ENCODE data around the gene LRRC8A. TPM values are rescaled to one million over a fixed set of nuclear protein-coding genes. Genes with fewer than 3 reads are reported as not detected.

The LRRC8A gene
- total RNA-seq, 1 experiment from 2014 or later, result 22.0 TPM

- TF ChIP-seq SP1 (IDR thresholded peaks at IDR 0.05; ENCODE audit: low read depth), result no peak
- no peak for TF ChIP-seq FOSL1 (IDR thresholded peaks at IDR 0.05; ENCODE audit: low read depth)
- TF ChIP-seq ATF3 (IDR thresholded peaks at IDR 0.05), result no peak
- no peak for TF ChIP-seq ZFX (IDR thresholded peaks at IDR 0.05)
- no peak for TF ChIP-seq JUND (IDR thresholded peaks at IDR 0.05)
- TF ChIP-seq YY1 (IDR thresholded peaks at IDR 0.05; ENCODE audit: extremely low read depth, insufficient replicate concordance, low read depth, low read length), result no peak
- no peak for TF ChIP-seq ZNF274 (IDR thresholded peaks at IDR 0.05; ENCODE audit: low read depth, low read length)
- no peak for TF ChIP-seq CEBPB (IDR thresholded peaks at IDR 0.05; ENCODE audit: low read depth)
- no peak for TF ChIP-seq RAD21 (IDR thresholded peaks at IDR 0.05; ENCODE audit: low read depth)
- Histone ChIP-seq H4K20me1 (ENCODE audit: insufficient read depth) (no peaks in the 10 kb centered on the region), H3K4me2 (ENCODE audit: low read length) (peak overlapping the region; percentile 95), H3K36me3 (ENCODE audit: control insufficient read depth in 1 of 2, insufficient read depth in 2 of 2, low read length in 2 of 2) (peaks cover 2 to 5% of the 10 kb centered on the region in 2 experiments; a peak in 1 of 4 replicates), H3K4me1 (ENCODE audit: control insufficient read depth in 1 of 2, insufficient read depth in 2 of 2, low read length in 2 of 2) (peaks cover 8 to 18% of the 10 kb centered on the region in 2 experiments; a peak in 2 of 4 replicates), H3K27me3 (ENCODE audit: insufficient read depth, low read length) (no peaks in the 10 kb centered on the region), H3K9me2 (ENCODE audit: insufficient read depth) (no peaks in the 10 kb centered on the region), H2AFZ (ENCODE audit: low read depth, low read length, poor library complexity, severe bottlenecking) (no peak overlapping the region), H3K9me3 (ENCODE audit: control insufficient read depth in 1 of 2, insufficient read depth in 1 of 2, low read depth in 1 of 2, low read length in 2 of 2) (no peaks in the 10 kb centered on the region), H3K9ac (ENCODE audit: low read length) (peak overlapping the region; percentile 100), H3K79me2 (ENCODE audit: insufficient read depth, low read length) (peaks cover 37% of the 10 kb centered on the region), H3K4me3 (replicated peaks in 1 of 2; ENCODE audit: low read depth in 1 of 2, low read length in 2 of 2) (peak overlapping the region; percentile 90 to 100), H3K27ac (ENCODE audit: low read depth, low read length) (peak overlapping the region; percentile 94)
- ChIA-PET POLR2A (no interaction called here), CTCF (no interaction called here), RAD21 (ENCODE audit: low non-redundant PET in 1 of 2, low total read pairs in 2 of 2, uncharacterized antibody in 2 of 2, unreplicated experiment in 2 of 2) (no interaction called here)
- peak; percentile 35 for ATAC-seq
- intact Hi-C loops (cut with micrococcal nuclease), result no loop called here
- TSS peak; percentile 82 for BruUV-seq (replicated peaks)
- DNase-seq (ENCODE audit: low read depth, low spot score), result no peak
These were observed 64.8 kb downstream of the LRRC8A start for GRCh38 chr9:128946571-128947276.

GRCh38 chr9:128947277-128947526, 65.3 kb downstream of the LRRC8A start:
- intact Hi-C loops (cut with micrococcal nuclease), result no loop called here
- no peak for DNase-seq (ENCODE audit: low read depth, low spot score)
- H3K27ac ChIP-seq (ENCODE audit: low read depth, low read length), result peak overlapping the region; percentile 94
- CTCF ChIA-PET, result interaction anchor here (1.2 kb wide), 1 partner anchor 223 kb away, joined by 3 read pairs; the partner anchor contains the start of gene ZDHHC12
- no peaks in the 10 kb centered on the region for H3K9me2 ChIP-seq (ENCODE audit: insufficient read depth)
- no TSS peak for BruUV-seq (replicated peaks)
- H2AFZ ChIP-seq (ENCODE audit: low read depth, low read length, poor library complexity, severe bottlenecking), result no peak overlapping the region
- POLR2A ChIA-PET, result no interaction called here
- H3K79me2 ChIP-seq (ENCODE audit: insufficient read depth, low read length), result peaks cover 37% of the 10 kb centered on the region
- RAD21 ChIA-PET (ENCODE audit: low non-redundant PET in 1 of 2, low total read pairs in 2 of 2, uncharacterized antibody in 2 of 2, unreplicated experiment in 2 of 2), result no interaction called here
- peak overlapping the region; percentile 90 to 100 for H3K4me3 ChIP-seq (replicated peaks in 1 of 2; ENCODE audit: low read depth in 1 of 2, low read length in 2 of 2)
- H3K27me3 ChIP-seq (ENCODE audit: insufficient read depth, low read length), result no peaks in the 10 kb centered on the region
- no peaks in the 10 kb centered on the region for H4K20me1 ChIP-seq (ENCODE audit: insufficient read depth)
- ATAC-seq, result no peak; the same call in 1 of the 2 replicates
- H3K4me1 ChIP-seq (ENCODE audit: control insufficient read depth in 1 of 2, insufficient read depth in 2 of 2, low read length in 2 of 2), result peaks cover 8 to 18% of the 10 kb centered on the region in 2 experiments; a peak in 2 of 4 replicates
- peak overlapping the region; percentile 95 for H3K4me2 ChIP-seq (ENCODE audit: low read length)
- peak; percentile 65; the same call in 1 of the 2 replicates for TF ChIP-seq ZFX (IDR thresholded peaks at IDR 0.05)
- TF ChIP-seq SIN3A (IDR thresholded peaks at IDR 0.05; ENCODE audit: low read depth), result no peak
- no peak for TF ChIP-seq MAX (IDR thresholded peaks at IDR 0.05)
- TF ChIP-seq ZBTB33 (IDR thresholded peaks at IDR 0.05; ENCODE audit: extremely low read depth, insufficient replicate concordance, low read length), result no peak
- TF ChIP-seq FOSL1 (IDR thresholded peaks at IDR 0.05; ENCODE audit: low read depth), result no peak
- no peak for TF ChIP-seq RAD21 (IDR thresholded peaks at IDR 0.05; ENCODE audit: low read depth)
- no peak for TF ChIP-seq ATF3 (IDR thresholded peaks at IDR 0.05)
- H3K36me3 ChIP-seq (ENCODE audit: control insufficient read depth in 1 of 2, insufficient read depth in 2 of 2, low read length in 2 of 2), result peaks cover 2 to 5% of the 10 kb centered on the region in 2 experiments; a peak in 1 of 4 replicates
- peak overlapping the region; percentile 100 for H3K9ac ChIP-seq (ENCODE audit: low read length)
- no peaks in the 10 kb centered on the region for H3K9me3 ChIP-seq (ENCODE audit: control insufficient read depth in 1 of 2, insufficient read depth in 1 of 2, low read depth in 1 of 2, low read length in 2 of 2)
